Measurements from ENCODE around the gene FXYD6. TPM values are rescaled to one million over a fixed set of nuclear protein-coding genes. Genes with fewer than 3 reads are reported as not detected.

The FXYD6 gene
- total and polyA plus RNA-seq, 8 donors, result 41.4 to 188 (median 157) TPM

DNA sequence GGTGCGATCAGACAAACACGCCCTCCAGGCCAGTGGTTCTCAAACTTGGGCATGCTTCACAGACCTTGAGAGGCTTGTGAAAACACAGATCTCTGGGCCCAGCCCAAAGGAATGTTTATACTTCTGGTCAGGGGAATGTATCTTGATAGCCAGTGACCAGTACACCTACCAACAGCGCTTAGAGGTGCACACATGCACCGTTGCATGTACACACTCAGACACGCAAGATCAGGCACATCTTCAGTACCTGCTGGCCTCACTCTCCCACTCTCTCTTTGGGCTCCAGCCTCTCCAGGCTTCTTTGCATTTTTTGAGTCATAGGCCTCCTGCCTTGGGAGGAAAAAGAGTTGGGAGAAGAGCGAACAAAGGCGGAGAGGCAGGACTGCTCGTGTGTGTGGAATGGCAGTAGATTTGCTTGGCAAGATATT lies 11.7 kb upstream of the FXYD6 start:
- no peak for TF ChIP-seq CTCF (IDR thresholded peaks at IDR 0.05)
- Histone ChIP-seq H3K4me1 (peaks cover 0 to 3% of the 10 kb centered on the region in 2 donors), H3K9me3 (no peaks in the 10 kb centered on the region), H3K4me3 (no peak overlapping the region), H3K27me3 (peaks cover 4 to 36% of the 10 kb centered on the region in 2 donors), H3K27ac (no peak overlapping the region), H3K36me3 (no peaks in the 10 kb centered on the region)
- peak; percentile 80 for ATAC-seq
- intact Hi-C loops (cut with DNase I), result no loop called here
- DNase-seq, result no peak

- intact Hi-C loops (cut with DNase I), result no loop called here
- H3K4me1 ChIP-seq, result peaks cover 0 to 3% of the 10 kb centered on the region in 2 donors
Observed at GRCh38 chr11:117887431-117888138, 11.1 kb upstream of the FXYD6 start.

DNA sequence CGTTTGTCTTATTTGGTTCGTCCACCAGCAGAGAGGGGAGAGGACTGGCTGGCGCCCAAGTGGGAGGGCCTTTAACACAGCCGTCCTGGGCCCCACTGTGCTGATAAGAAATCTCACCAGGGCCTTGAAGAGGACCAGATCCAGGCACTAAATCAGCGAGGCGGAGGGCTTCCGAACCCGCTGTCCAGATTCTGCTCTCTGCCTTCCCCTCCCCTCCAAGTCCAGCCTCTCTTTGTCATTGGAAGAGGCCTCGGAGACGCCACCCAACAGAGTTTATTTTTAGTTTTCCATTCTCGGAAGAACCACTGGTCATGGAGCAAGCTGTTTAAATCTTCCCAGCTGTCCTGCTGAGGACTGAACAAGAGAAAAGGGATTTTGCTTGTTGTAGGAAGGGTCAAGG lies 9.3 kb upstream of the FXYD6 start:
- TF ChIP-seq CTCF (IDR thresholded peaks at IDR 0.05), result no peak
- no peaks in the 10 kb centered on the region for H3K36me3 ChIP-seq
- no peak overlapping the region for H3K4me3 ChIP-seq
- DNase-seq (peak in 2 of 4 donors; percentile 72 to 87), ATAC-seq (peak; percentile 46)
- peaks cover 7 to 43% of the 10 kb centered on the region in 2 donors for H3K27me3 ChIP-seq
- peak overlapping the region; percentile 61 to 64 for H3K27ac ChIP-seq
- peaks cover 0 to 3% of the 10 kb centered on the region in 2 donors for H3K4me1 ChIP-seq
- intact Hi-C loops (cut with DNase I), result no loop called here
- H3K9me3 ChIP-seq, result no peaks in the 10 kb centered on the region

More at GRCh38 chr11:117887431-117888138, 11.1 kb upstream of the FXYD6 start:
- ATAC-seq (peak; percentile 41), DNase-seq (no peak)
- H3K36me3 ChIP-seq, result no peaks in the 10 kb centered on the region
- TF ChIP-seq CTCF (IDR thresholded peaks at IDR 0.05), result no peak
- no peak overlapping the region for H3K4me3 ChIP-seq
- H3K27ac ChIP-seq, result no peak overlapping the region
- peaks cover 7 to 42% of the 10 kb centered on the region in 2 donors for H3K27me3 ChIP-seq
- no peaks in the 10 kb centered on the region for H3K9me3 ChIP-seq

DNA sequence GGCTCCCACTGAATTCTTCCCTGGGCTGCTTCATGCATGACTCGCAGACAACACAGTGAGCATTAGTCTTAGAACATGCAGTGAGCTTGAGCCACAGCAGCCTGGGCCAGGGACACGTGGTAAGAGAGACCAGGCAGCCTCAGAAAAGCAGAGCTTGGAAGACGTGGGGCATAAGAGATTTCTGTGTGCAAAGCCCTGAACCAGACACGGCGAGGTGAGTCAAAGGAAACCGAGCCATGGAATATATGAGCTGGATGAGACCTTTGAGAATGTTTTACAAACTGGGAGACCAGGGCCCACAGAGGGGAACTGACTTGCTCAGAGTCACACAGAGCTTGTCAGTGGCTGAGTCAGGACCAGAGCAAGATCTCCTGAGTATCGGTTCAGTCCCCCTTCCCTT lies 8.5 kb upstream of the FXYD6 start:
- DNase-seq (no peak), ATAC-seq (peak; percentile 15)
- peak overlapping the region in 1 of 2 donors; percentile 61 for H3K27ac ChIP-seq
- H3K36me3 ChIP-seq, result no peaks in the 10 kb centered on the region
- intact Hi-C loops (cut with DNase I), result no loop called here
- peaks cover 0 to 3% of the 10 kb centered on the region in 2 donors for H3K4me1 ChIP-seq
- TF ChIP-seq CTCF (IDR thresholded peaks at IDR 0.05), result no peak
- peaks cover 7 to 46% of the 10 kb centered on the region in 2 donors for H3K27me3 ChIP-seq
- no peak overlapping the region for H3K4me3 ChIP-seq
- no peaks in the 10 kb centered on the region for H3K9me3 ChIP-seq

- intact Hi-C loops (cut with DNase I), result no loop called here
- no peak overlapping the region for H3K4me3 ChIP-seq
- H3K9me3 ChIP-seq, result no peaks in the 10 kb centered on the region
- no peak for TF ChIP-seq CTCF (IDR thresholded peaks at IDR 0.05)
- ATAC-seq (no peak), DNase-seq (no peak)
- no peak overlapping the region for H3K27ac ChIP-seq
- no peaks in the 10 kb centered on the region for H3K36me3 ChIP-seq
- peaks cover 18 to 65% of the 10 kb centered on the region in 2 donors for H3K27me3 ChIP-seq
- H3K4me1 ChIP-seq, result peaks cover 0 to 3% of the 10 kb centered on the region in 2 donors
Observed at GRCh38 chr11:117883063-117883462, 6.6 kb upstream of the FXYD6 start.
